Fibroblast of lung (primary cell): ENCODE data around the gene TMEM191C. TPM values are rescaled to one million over a fixed set of nuclear protein-coding genes. Genes with fewer than 3 reads are reported as not detected.
"Not testable (repeated sequence)": the region's sequence is repeated elsewhere in the genome, so short reads cannot be mapped to it uniquely, and the experiment has no call there.

Experiments used
- DNase-seq, 2 donors: peaks; one replicate each; pipeline versions ENCODE4 v3.0.0 to v3.0.0-alpha.2; 2010; ENCODE audit warnings: low read depth in 2 of 2
- H2AFZ ChIP-seq: 2 replicates; pipeline ENCODE4 v1.5.1; 2012; ENCODE audit warnings: low read length, control low read depth, inconsistent platforms
- H3K27ac ChIP-seq: 2 replicates; pipeline ENCODE4 v1.5.1; 2011; ENCODE audit warnings: low read length, control low read depth; ENCODE audit not compliant: insufficient read depth
- H3K27me3 ChIP-seq: 2 replicates; pipeline ENCODE4 v1.5.1; 2011; ENCODE audit warnings: mild to moderate bottlenecking, low read length; ENCODE audit not compliant: control insufficient read depth, insufficient read depth
- H3K36me3 ChIP-seq: 2 replicates; pipeline ENCODE4 v1.5.1; 2011; ENCODE audit warnings: low read length; ENCODE audit not compliant: control insufficient read depth, insufficient read depth
- H3K4me1 ChIP-seq: 2 replicates; pipeline ENCODE4 v1.5.1; 2011; ENCODE audit warnings: low read length; ENCODE audit not compliant: control insufficient read depth, insufficient read depth; ENCODE audit errors: extremely low read depth
- H3K4me2 ChIP-seq: 2 replicates; pipeline ENCODE4 v1.5.1; 2011; ENCODE audit warnings: low read length, control low read depth; ENCODE audit not compliant: insufficient read depth; ENCODE audit errors: extremely low read depth
- H3K4me3 ChIP-seq, 4 experiments: fragments of 200-600 bp in 1 of 4; sonication (generic) in 1 of 4; replicated peaks in 1 of 4; 2 replicates each; pipeline ENCODE4 v1.5.1; 2011 to 2016; ENCODE audit warnings: low read length in 4 of 4, low read depth in 3 of 4, mild to moderate bottlenecking in 3 of 4, control low read depth in 2 of 4, inconsistent platforms in 1 of 4, mixed read lengths in 1 of 4; ENCODE audit not compliant: insufficient read depth in 1 of 4; ENCODE audit errors: control extremely low read depth in 1 of 4
- H3K79me2 ChIP-seq: 2 replicates; pipeline ENCODE4 v1.5.1; 2012; ENCODE audit warnings: mild to moderate bottlenecking, low read length, inconsistent platforms; ENCODE audit not compliant: control insufficient read depth, insufficient read depth
- H3K9ac ChIP-seq: 2 replicates; pipeline ENCODE4 v1.5.1; 2011; ENCODE audit warnings: mild to moderate bottlenecking, low read length, control low read depth; ENCODE audit not compliant: insufficient read depth
- H3K9me3 ChIP-seq: 2 replicates; pipeline ENCODE4 v1.5.1; 2012; ENCODE audit warnings: low read depth, low read length; ENCODE audit not compliant: control insufficient read depth, insufficient read depth
- H4K20me1 ChIP-seq: 2 replicates; pipeline ENCODE4 v1.5.1; 2011; ENCODE audit warnings: low read length; ENCODE audit not compliant: control insufficient read depth, insufficient read depth; ENCODE audit errors: extremely low read depth
- EZH2 ChIP-seq: IDR thresholded peaks from 2 replicates; pipeline ENCODE4 v1.5.1; 2012; ENCODE audit warnings: low read length, control low read depth, mild to moderate bottlenecking; ENCODE audit errors: missing control alignments
- polyA plus RNA-seq, 2 donors: library from polyadenylated mRNA; depleted of rRNA in 1 of 2; stranded (reverse) in 1 of 2; unstranded in 1 of 2; fragments of >200 nt; gene quantifications; 2 replicates each; pipeline ENCODE4 v1.2.1, GENCODE V29; 2011 to 2012; ENCODE audit warnings: missing spikeins in 1 of 2
- total RNA-seq: library from RNA; depleted of rRNA; stranded (reverse); fragments of >200 nt; gene quantifications from 2 replicates; pipeline ENCODE4 v1.2.1, GENCODE V29; 2014
- TF ChIP-seq, protein P1 (sequence below), 2 donors: IDR thresholded peaks in 1 of 2; conservative IDR thresholded peaks in 1 of 2; 1 replicate in 1 of 2; 2 replicates in 1 of 2; pipeline ENCODE4 v1.5.1; 2011 to 2012; ENCODE audit warnings: low read length in 2 of 2, control low read depth in 1 of 2, inconsistent platforms in 1 of 2, low read depth in 1 of 2, mild to moderate bottlenecking in 1 of 2

TMEM191C gene
- total and polyA plus RNA-seq, 2 donors (not counting 1 experiment from before 2014, with no cell fraction given), result 0.36 to 2.6 TPM

DNA sequence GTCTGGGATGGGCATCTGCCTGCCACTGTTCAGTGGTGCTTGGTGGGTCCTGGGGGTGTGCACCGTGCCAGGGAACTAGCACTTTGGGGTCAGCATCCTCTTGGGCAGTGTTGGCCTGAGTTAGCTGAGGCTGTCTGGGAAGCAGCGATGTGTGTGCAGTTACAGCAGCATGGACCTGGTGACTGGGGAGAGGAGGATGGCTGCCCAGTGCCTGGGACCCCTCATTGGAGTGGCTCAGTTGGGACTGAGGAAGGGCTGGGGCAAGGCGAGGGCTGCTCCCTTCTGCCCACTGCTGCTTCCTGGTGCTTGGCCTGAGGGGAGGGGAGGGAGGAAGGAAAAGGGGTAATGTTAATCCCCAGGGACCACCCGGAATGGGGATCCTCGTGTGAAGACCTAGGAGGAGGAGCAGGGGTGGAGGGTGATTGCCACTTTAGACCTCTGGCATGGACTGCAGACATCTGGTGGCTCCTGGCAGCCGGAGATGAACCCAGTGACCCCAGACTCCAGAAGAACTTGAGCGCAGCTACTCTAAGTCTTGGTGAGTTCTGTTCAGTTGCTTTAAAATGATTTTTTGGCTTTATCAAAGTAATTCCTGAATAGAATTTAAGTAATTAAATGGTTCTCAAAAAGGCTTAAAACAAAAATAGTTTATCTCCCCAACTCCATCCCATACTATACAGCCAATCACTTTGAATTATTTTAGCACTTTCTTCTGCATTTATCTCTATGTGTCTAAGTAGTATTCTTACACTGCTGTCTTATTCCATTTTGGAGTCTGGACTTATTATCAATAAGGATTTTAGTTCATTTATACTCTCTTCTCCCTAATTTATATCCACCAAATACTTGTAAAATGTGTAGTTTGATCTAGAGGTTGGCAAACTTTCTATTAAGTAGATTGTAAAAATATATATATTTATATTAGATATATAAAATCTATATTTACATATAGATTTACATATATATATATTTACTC, 15.4 kb upstream of the TMEM191C start:
- no peaks in the 10 kb centered on the region for H3K27me3 ChIP-seq
- no peak overlapping the region for H3K27ac ChIP-seq
- no peak overlapping the region for H3K9ac ChIP-seq
- H2AFZ ChIP-seq, result no peak overlapping the region
- no peaks in the 10 kb centered on the region for H4K20me1 ChIP-seq
- no peaks in the 10 kb centered on the region for H3K79me2 ChIP-seq
- no peaks in the 10 kb centered on the region for H3K4me1 ChIP-seq
- H3K9me3 ChIP-seq, result no peaks in the 10 kb centered on the region
- TF ChIP-seq, protein P1, sequence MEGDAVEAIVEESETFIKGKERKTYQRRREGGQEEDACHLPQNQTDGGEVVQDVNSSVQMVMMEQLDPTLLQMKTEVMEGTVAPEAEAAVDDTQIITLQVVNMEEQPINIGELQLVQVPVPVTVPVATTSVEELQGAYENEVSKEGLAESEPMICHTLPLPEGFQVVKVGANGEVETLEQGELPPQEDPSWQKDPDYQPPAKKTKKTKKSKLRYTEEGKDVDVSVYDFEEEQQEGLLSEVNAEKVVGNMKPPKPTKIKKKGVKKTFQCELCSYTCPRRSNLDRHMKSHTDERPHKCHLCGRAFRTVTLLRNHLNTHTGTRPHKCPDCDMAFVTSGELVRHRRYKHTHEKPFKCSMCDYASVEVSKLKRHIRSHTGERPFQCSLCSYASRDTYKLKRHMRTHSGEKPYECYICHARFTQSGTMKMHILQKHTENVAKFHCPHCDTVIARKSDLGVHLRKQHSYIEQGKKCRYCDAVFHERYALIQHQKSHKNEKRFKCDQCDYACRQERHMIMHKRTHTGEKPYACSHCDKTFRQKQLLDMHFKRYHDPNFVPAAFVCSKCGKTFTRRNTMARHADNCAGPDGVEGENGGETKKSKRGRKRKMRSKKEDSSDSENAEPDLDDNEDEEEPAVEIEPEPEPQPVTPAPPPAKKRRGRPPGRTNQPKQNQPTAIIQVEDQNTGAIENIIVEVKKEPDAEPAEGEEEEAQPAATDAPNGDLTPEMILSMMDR (conservative IDR thresholded peaks at IDR 0.05 in 1 of 2, IDR thresholded peaks at IDR 0.05 in 1 of 2; ENCODE audit: low read depth in 1 of 2, low read length in 2 of 2), result no peak
- TF ChIP-seq EZH2, result no peak
- H3K4me3 ChIP-seq, result no peak overlapping the region
- no peak for DNase-seq
- no peak overlapping the region for H3K4me2 ChIP-seq
- H3K36me3 ChIP-seq, result peaks cover 3% of the 10 kb centered on the region

DNA sequence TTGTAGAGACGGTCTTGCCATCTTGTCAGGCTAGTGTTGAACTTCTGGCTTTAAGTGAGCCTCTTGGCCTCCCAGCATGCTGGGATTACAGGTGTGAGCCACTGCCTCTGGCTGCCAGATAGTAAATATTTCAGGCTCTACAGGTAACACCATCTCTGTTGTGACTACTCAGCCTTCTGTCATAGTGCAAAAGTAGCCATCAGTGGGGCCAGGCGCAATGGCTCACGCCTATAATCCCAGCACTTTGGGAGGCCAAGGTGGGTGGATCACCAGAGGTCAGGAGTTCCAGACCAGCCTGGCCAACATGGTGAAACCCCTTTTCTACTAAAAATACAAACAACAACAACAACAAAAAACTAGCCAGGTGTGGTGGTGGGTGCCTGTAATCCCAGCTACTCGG, 14.5 kb upstream of the TMEM191C start:
- not testable (repeated sequence) for H3K4me1 ChIP-seq, H3K27me3 ChIP-seq, H3K36me3 ChIP-seq, DNase-seq, H3K9ac ChIP-seq, H2AFZ ChIP-seq, H3K9me3 ChIP-seq, H3K4me2 ChIP-seq, H4K20me1 ChIP-seq, H3K4me3 ChIP-seq, H3K27ac ChIP-seq, H3K79me2 ChIP-seq

- H3K27ac ChIP-seq, H3K4me3 ChIP-seq, H3K27me3 ChIP-seq, H3K9me3 ChIP-seq, H3K4me2 ChIP-seq, H4K20me1 ChIP-seq, H2AFZ ChIP-seq, H3K79me2 ChIP-seq, H3K36me3 ChIP-seq, H3K9ac ChIP-seq, DNase-seq, H3K4me1 ChIP-seq: not testable (repeated sequence)
Measured at GRCh38 chr22:21454998-21455333, 12.2 kb upstream of the TMEM191C start.

DNA sequence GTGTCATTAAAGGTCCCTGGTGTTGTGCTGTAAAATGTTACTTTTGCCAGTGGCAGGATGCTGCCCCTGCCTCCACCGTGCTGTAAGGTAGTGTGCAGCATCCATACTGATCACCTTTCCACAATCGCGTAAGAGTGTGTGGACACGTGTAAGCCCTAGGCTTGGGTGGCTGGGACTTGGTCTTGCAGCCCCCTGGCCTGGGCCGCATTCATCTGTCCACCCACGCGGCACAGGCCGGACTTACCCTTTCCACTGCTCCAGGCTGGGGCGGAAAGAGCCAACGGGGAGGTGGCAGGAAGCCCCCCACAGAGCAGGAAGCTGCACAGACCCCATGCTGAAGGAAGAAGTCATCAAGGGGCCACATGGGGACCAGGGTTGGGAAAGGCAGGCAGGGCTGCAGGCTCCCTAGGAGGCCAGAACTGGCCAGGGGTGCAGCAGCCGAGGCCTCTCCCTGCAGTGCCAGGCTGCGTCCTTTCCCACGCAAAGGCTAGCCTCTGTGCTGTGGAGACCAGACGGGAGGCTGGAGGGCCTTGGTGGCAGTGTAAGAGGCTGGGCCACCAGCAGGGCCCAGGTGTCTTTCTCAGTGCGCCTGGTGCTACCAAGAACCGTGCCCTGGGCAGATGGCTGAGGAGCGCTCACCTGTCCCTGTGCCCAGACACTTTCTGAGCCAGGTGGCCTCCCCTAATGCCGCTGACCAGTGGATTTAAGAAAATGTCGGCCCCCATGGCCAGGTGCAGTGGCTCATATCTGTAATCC, 11.7 kb upstream of the TMEM191C start:
- Histone ChIP-seq H3K36me3 (no peaks in the 10 kb centered on the region), H3K9me3 (no peaks in the 10 kb centered on the region), H3K27me3 (no peaks in the 10 kb centered on the region), H2AFZ (no peak overlapping the region), H3K79me2 (no peaks in the 10 kb centered on the region), H3K4me2 (no peak overlapping the region), H3K4me3 (no peak overlapping the region), H3K27ac (no peak overlapping the region), H3K4me1 (no peaks in the 10 kb centered on the region), H4K20me1 (no peaks in the 10 kb centered on the region), H3K9ac (no peak overlapping the region)
- no peak for TF ChIP-seq EZH2
- TF ChIP-seq, protein P1 (conservative IDR thresholded peaks at IDR 0.05 in 1 of 2, IDR thresholded peaks at IDR 0.05 in 1 of 2; ENCODE audit: low read depth in 1 of 2, low read length in 2 of 2), result no peak
- DNase-seq, result no peak
